ENCODE data around the gene CNGA3. TPM values are rescaled to one million over a fixed set of nuclear protein-coding genes. Genes with fewer than 3 reads are reported as not detected.

The CNGA3 gene
- total and polyA plus RNA-seq, 2 of the 8 experiments (the other 6 are each of a cell fraction or from before 2014, with no cell fraction given): 0.02 TPM; not detected in 1

- no peak for TF ChIP-seq CHD7 (IDR thresholded peaks at IDR 0.05; ENCODE audit: insufficient replicate concordance, low read length)
- TF ChIP-seq, protein P1, sequence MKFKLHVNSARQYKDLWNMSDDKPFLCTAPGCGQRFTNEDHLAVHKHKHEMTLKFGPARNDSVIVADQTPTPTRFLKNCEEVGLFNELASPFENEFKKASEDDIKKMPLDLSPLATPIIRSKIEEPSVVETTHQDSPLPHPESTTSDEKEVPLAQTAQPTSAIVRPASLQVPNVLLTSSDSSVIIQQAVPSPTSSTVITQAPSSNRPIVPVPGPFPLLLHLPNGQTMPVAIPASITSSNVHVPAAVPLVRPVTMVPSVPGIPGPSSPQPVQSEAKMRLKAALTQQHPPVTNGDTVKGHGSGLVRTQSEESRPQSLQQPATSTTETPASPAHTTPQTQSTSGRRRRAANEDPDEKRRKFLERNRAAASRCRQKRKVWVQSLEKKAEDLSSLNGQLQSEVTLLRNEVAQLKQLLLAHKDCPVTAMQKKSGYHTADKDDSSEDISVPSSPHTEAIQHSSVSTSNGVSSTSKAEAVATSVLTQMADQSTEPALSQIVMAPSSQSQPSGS (IDR thresholded peaks at IDR 0.05; ENCODE audit: low read length): no peak
- TF ChIP-seq SIN3A (conservative IDR thresholded peaks at IDR 0.05 in 1 of 2, IDR thresholded peaks at IDR 0.05 in 1 of 2; ENCODE audit: low read depth in 1 of 2, low read length in 2 of 2): no peak
- no peak for TF ChIP-seq KDM1A (IDR thresholded peaks at IDR 0.05; ENCODE audit: borderline replicate concordance, low read length)
- TF ChIP-seq SIX5 (IDR thresholded peaks at IDR 0.05; ENCODE audit: low read depth, low read length): no peak
These were observed 43.0 kb downstream of the CNGA3 start (continued) for GRCh38 chr2:98389251-98389605.
